Smooth muscle cell (in vitro differentiated cells): ENCODE data around the gene NHERF2. TPM values are rescaled to one million over a fixed set of nuclear protein-coding genes. Genes with fewer than 3 reads are reported as not detected.

Experiments
- DNase-seq: peaks from one replicate; lab custom pipeline; 2025; ENCODE audit not compliant: unreplicated experiment; lab: John Stamatoyannopoulos, UW
- H2AFZ ChIP-seq: fragments of 200-600 bp; sonication (generic); 2 replicates; pipeline ENCODE4 v1.6.0; 2016; ENCODE audit warnings: antibody characterized with exemption, low read depth, mild to moderate bottlenecking
- H3F3A ChIP-seq: fragments of 200-600 bp; sonication (generic); 2 replicates; pipeline ENCODE4 v1.6.0; 2017; ENCODE audit warnings: antibody characterized with exemption, low read depth
- H3K27ac ChIP-seq: fragments of 200-600 bp; sonication (generic); 2 replicates; pipeline ENCODE4 v1.5.1; 2016; ENCODE audit warnings: low read depth, mild to moderate bottlenecking
- H3K27me3 ChIP-seq: fragments of 200-600 bp; sonication (generic); 2 replicates; pipeline ENCODE4 v1.6.1; 2016; ENCODE audit warnings: low read depth, mild to moderate bottlenecking
- H3K36me3 ChIP-seq: fragments of 200-600 bp; sonication (generic); 2 replicates; pipeline ENCODE4 v1.5.1; 2016; ENCODE audit warnings: low read depth
- H3K4me1 ChIP-seq: fragments of 200-600 bp; sonication (generic); 2 replicates; pipeline ENCODE4 v1.5.1; 2016; ENCODE audit warnings: low read depth
- H3K4me2 ChIP-seq: fragments of 200-600 bp; sonication (generic); 2 replicates; pipeline ENCODE4 v1.6.0; 2016; ENCODE audit warnings: mild to moderate bottlenecking
- H3K4me3 ChIP-seq: fragments of 200-600 bp; sonication (generic); 2 replicates; pipeline ENCODE4 v1.5.1; 2016; ENCODE audit warnings: mild to moderate bottlenecking
- H3K79me2 ChIP-seq: fragments of 200-600 bp; sonication (generic); 2 replicates; pipeline ENCODE4 v1.6.0; 2016; ENCODE audit warnings: low read depth, mild to moderate bottlenecking
- H3K9ac ChIP-seq: fragments of 200-600 bp; sonication (generic); 2 replicates; pipeline ENCODE4 v1.6.0; 2016; ENCODE audit warnings: low read depth
- H3K9me3 ChIP-seq: fragments of 200-600 bp; sonication (generic); replicated peaks from 2 replicates; pipeline ENCODE4 v1.5.1; 2016; ENCODE audit warnings: low read depth
- H4K20me1 ChIP-seq: fragments of 200-600 bp; sonication (generic); 2 replicates; pipeline ENCODE4 v1.6.0; 2016; ENCODE audit warnings: low read depth
- CTCF ChIP-seq: fragments of 200-600 bp; sonication (generic); IDR thresholded peaks from 2 replicates; pipeline ENCODE4 v1.5.1; 2017; ENCODE audit warnings: borderline replicate concordance, mild to moderate bottlenecking, antibody characterized with exemption; ENCODE audit not compliant: insufficient read depth, poor library complexity, severe bottlenecking
- WGBS: methylation state at CpG from one replicate; pipeline ENCODE4 v1.1.7; 2016; ENCODE audit warnings: low lambda C conversion rate; 5-methylcytosine and 5-hydroxymethylcytosine counted together
- polyA plus RNA-seq: library from polyadenylated mRNA; unstranded; fragments of >200 nt; fragmentation: Nextera tagmentation; extraction: Ambion mirVana; gene quantifications from 2 replicates; pipeline ENCODE4 v1.2.1, GENCODE V29; 2016
- total RNA-seq: library from RNA; depleted of rRNA; stranded (reverse); fragments of >200 nt; gene quantifications from 2 replicates; pipeline ENCODE4 v1.2.3, GENCODE V29; 2014

NHERF2 gene
- total and polyA plus RNA-seq, 2 experiments from 2014 or later = 14.4 to 40.2 TPM

DNA sequence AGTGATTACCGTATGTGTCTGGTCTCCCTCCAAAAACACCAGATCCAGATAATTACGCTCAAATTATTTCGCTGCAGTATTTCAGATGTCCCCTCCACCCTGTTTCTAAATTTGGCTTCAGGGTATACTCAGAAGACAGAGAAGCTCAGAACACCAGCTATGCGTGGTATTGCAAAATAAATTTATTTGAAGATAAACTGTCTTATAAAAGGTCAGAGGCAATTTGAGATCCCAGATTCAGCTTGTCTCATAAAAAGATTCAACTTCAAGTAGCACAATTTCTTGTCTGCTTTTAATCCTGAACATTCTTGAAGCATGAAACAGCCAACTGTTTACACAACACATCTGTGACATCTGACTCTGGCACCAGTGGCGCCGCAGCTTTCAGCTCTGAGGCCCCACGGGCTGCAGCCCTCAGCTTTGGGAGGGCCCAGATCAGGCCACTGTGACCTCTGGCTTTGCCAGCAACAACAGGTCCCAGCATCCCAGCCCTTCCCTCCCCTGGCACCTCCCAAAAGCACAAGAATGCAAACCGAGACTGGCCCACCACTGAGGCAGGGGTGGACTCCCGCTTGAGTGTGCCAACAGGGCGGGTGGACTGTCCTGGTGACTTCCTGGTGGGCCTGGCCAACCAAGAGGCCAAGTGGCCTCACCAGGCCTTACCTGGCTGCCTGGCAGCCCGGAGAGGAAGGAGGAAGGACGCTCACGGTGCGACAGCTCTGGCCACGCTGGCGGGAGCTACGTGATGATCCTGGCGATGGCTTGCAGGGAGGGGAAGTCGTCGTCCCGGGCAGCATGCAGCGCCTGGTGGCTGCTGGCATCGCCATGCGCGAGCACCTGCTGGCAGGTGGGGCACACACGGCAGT lies 29.0 kb upstream of the NHERF2 start:
- no peak overlapping the region for H3K4me3 ChIP-seq
- no peaks in the 10 kb centered on the region for H3K9me3 ChIP-seq
- H2AFZ ChIP-seq = no peak overlapping the region
- peak overlapping the region; percentile 45 for H3K27ac ChIP-seq
- 83% methylated on average over 26 of the region's 26 CpGs for WGBS
- peaks cover 25% of the 10 kb centered on the region for H3F3A ChIP-seq
- peak overlapping the region; percentile 5 for H3K4me2 ChIP-seq
- H3K79me2 ChIP-seq = peaks cover 4% of the 10 kb centered on the region
- no peaks in the 10 kb centered on the region for H3K4me1 ChIP-seq
- no peaks in the 10 kb centered on the region for H3K27me3 ChIP-seq
- peaks cover 28% of the 10 kb centered on the region for H4K20me1 ChIP-seq
- no peaks in the 10 kb centered on the region for H3K36me3 ChIP-seq
- no peak for DNase-seq
- TF ChIP-seq CTCF = no peak
- no peak overlapping the region for H3K9ac ChIP-seq

DNA sequence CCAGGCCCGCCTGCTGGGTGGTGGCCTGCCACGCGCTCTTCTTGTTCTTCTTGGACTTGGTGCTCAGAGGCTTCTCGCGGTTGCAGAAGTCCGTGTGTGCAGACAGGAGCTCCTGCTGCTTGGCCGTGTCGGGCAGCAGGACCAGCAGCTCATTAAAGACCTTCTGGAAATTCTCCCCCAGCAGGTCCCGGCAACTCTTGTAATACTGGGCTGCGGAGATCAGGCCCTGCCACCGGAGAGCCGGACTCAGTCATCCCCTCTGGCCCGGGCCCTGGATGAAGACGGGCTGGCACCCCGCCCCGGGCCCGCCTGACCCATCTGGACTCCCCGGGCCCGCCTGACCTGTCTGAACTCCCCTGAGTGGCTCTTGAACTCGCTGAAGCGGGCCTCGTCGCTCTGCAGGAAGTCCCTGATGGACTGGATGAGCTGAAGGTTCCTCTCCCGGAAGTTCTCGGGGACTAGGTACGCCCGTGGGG lies 28.3 kb upstream of the NHERF2 start:
- H3K79me2 ChIP-seq = peaks cover 7% of the 10 kb centered on the region
- DNase-seq = no peak
- no peak for TF ChIP-seq CTCF
- no peaks in the 10 kb centered on the region for H3K27me3 ChIP-seq
- no peaks in the 10 kb centered on the region for H3K36me3 ChIP-seq
- H4K20me1 ChIP-seq = peaks cover 35% of the 10 kb centered on the region
- peaks cover 25% of the 10 kb centered on the region for H3F3A ChIP-seq
- H3K9ac ChIP-seq = no peak overlapping the region
- H3K4me2 ChIP-seq = no peak overlapping the region
- WGBS = 94% methylated on average over 25 of the region's 27 CpGs
- no peaks in the 10 kb centered on the region for H3K4me1 ChIP-seq
- no peak overlapping the region for H3K4me3 ChIP-seq
- H3K27ac ChIP-seq = no peak overlapping the region
- H2AFZ ChIP-seq = no peak overlapping the region
- H3K9me3 ChIP-seq = no peaks in the 10 kb centered on the region

DNA sequence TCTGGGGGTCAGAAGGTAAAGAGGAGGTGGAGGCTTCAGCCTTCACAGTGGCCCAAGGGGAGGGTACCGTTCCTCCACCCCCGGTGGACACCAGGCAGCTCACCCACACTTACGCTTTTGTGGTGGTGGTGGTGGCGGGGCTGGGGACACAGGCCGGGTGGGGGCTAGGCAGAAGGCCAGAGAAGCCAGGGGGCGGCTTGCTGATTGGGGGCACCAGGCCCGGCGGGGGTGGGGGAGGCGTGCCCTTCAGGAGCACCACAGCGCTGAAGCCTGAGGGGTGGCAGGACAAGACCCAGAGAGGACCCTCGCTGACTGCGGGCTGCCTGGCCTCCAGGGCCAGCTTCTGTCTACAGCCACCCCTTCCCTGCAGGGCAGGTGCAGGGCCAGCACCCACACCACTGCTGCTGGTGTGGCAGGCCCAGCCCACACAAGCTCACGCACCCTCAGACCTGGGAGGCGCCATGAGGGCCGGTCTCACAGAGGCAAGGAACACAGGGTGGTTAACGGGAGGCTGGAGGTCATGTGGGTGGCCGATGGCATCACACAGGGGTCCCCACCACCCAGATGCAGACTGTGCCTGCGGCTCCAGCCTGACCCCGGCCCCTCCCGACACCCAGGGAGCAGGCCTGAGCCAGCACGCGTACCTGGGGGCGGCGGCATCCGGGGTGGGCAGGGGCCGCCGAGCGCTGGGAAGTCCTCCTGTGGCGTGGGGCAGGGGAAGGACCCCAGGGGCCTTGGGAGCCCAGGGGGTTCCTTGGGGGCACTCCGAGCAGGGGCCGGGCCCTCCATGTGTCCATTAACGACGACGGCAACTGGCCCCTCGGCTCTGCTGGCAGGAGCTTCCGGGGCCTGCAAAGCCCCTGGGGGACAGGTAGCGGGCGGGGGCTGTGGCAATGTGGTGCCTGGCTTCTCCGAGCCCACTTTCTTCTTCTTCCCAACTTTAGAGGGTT lies 27.6 kb upstream of the NHERF2 start:
- TF ChIP-seq CTCF = no peak
- peaks cover 2% of the 10 kb centered on the region for H3K4me1 ChIP-seq
- no peak overlapping the region for H3K9ac ChIP-seq
- H3K79me2 ChIP-seq = peaks cover 13% of the 10 kb centered on the region
- no peaks in the 10 kb centered on the region for H3K9me3 ChIP-seq
- no peak for DNase-seq
- H3F3A ChIP-seq = peaks cover 25% of the 10 kb centered on the region
- H3K27me3 ChIP-seq = no peaks in the 10 kb centered on the region
- H3K4me3 ChIP-seq = no peak overlapping the region
- no peak overlapping the region for H2AFZ ChIP-seq
- H3K27ac ChIP-seq = no peak overlapping the region
- no peak overlapping the region for H3K4me2 ChIP-seq
- 98% methylated on average over 27 of the region's 39 CpGs for WGBS
- peaks cover 42% of the 10 kb centered on the region for H4K20me1 ChIP-seq
- no peaks in the 10 kb centered on the region for H3K36me3 ChIP-seq
